ENCODE data around the gene TMEM269. TPM values are rescaled to one million over a fixed set of nuclear protein-coding genes. Genes with fewer than 3 reads are reported as not detected.
A peak's percentile ranks its signal among the peaks of the same experiment; 100 is the strongest.

TMEM269 gene
- total and polyA plus RNA-seq, 9 of the 15 experiments (the other 6 are each of a cell fraction or from before 2014, with no cell fraction given): 0.09 to 0.49 (median 0.21) TPM

GRCh38 chr1:42821690-42822089 lies 36.9 kb downstream of the TMEM269 start (continued):
- TF ChIP-seq HDAC1 (IDR thresholded peaks at IDR 0.05) (0 out of 4 replicates have a peak, but pooled peaks of 1 of the 2 experiments have one; percentile 43), GMEB1 (CRISPR knock-in tag; IDR thresholded peaks at IDR 0.05) (no peak), ZNF3 (CRISPR knock-in tag; IDR thresholded peaks at IDR 0.05) (no peak), CBX3 (IDR thresholded peaks at IDR 0.05; ENCODE audit: borderline replicate concordance in 1 of 2, low read length in 2 of 2) (no peak), HMGN3 (IDR thresholded peaks at IDR 0.05; ENCODE audit: borderline replicate concordance, extremely low read depth, insufficient read length, low read depth, low read length) (no peak), TRIM28 (IDR thresholded peaks at IDR 0.05) (no peak), ZNF23 (CRISPR knock-in tag; IDR thresholded peaks at IDR 0.05) (no peak), MYNN (IDR thresholded peaks at IDR 0.05) (no peak), MYNN (CRISPR knock-in tag; IDR thresholded peaks at IDR 0.05) (no peak), GABPA (tag; conservative IDR thresholded peaks at IDR 0.05; ENCODE audit: low read depth) (no peak), FOS (IDR thresholded peaks at IDR 0.05; ENCODE audit: extremely low read depth, insufficient read length) (no peak), ZNF507 (tag; conservative IDR thresholded peaks at IDR 0.05) (no peak), RBM25 (IDR thresholded peaks at IDR 0.05; ENCODE audit: low read depth, low read length, severe bottlenecking) (peak; percentile 56), ZNF121 (CRISPR knock-in tag; conservative IDR thresholded peaks at IDR 0.05) (peak; percentile 96), TFAM (CRISPR knock-in tag; conservative IDR thresholded peaks at IDR 0.05) (no peak), NEUROD1 (IDR thresholded peaks at IDR 0.05; ENCODE audit: borderline replicate concordance, low read depth, low read length, partially characterized antibody) (no peak), BCOR (IDR thresholded peaks at IDR 0.05) (peak; percentile 70; the same call in 1 of the 2 replicates), GTF2F1 (IDR thresholded peaks at IDR 0.05; ENCODE audit: low read depth, low read length) (no peak), MLLT1 (IDR thresholded peaks at IDR 0.05) (no peak), KDM4B (IDR thresholded peaks at IDR 0.05; ENCODE audit: borderline replicate concordance in 2 of 2, low read depth in 1 of 2) (no peak), PML (IDR thresholded peaks at IDR 0.05; ENCODE audit: low read length) (no peak), RBM39 (optimal IDR thresholded peaks at IDR 0.05; ENCODE audit: low read depth, low read length) (no peak), ZEB2 (IDR thresholded peaks at IDR 0.05) (no peak)
